ENCODE measurements around the gene RECK. TPM values are rescaled to one million over a fixed set of nuclear protein-coding genes. Genes with fewer than 3 reads are reported as not detected.
"Not testable (repeated sequence)": the region's sequence is repeated elsewhere in the genome, so short reads cannot be mapped to it uniquely, and the experiment has no call there.

Gene RECK
- polyA plus RNA-seq, 1 experiment: 112 TPM

DNA sequence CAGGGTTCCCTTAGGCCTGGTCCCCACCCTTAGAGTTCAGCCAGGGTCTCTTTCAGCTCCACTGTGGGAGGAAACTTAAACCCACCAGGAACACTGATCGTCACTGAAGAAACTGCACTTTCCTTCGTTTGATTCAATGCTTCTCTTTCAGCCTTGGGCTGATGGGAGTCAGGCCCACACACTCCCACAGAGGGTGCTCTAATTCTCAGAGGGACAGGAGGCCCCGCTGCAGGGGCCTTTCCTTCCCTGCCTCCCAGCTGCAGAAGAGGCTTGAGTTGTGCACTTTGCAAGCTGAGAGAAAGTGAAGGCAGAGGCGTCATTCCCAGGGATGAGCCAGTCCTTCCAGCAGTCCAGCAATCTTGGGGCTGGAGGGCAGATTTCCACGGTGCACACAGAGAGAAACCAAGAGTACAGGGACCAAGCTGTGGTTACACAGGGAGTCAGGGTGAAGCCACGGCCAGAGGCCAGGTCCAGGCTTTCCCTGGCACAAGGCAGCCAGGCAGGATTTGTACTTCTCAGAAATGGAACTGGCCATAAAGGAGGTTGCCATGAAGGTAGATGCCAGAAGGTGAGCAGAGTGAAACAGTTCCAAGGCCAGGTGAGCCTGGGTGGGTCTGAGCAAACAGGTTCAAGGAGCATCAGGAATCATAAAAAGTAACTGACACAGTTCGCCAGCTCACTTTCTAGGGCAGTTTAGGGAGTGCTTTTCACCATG is 89.5 kb downstream of the RECK start:
- H3K27me3 ChIP-seq (ENCODE audit: control insufficient read depth, insufficient read depth, low read length): no peaks in the 10 kb centered on the region
- H3K27ac ChIP-seq (ENCODE audit: low read depth, low read length): peak overlapping the region; percentile 21
- no peaks in the 10 kb centered on the region for H3K9me3 ChIP-seq (ENCODE audit: control insufficient read depth, insufficient read depth, low read length)
- no peak for DNase-seq (ENCODE audit: low read depth, low spot score)
- no peak for TF ChIP-seq CTCF (IDR thresholded peaks at IDR 0.05; ENCODE audit: low read depth, low read length)
- H3K4me3 ChIP-seq (ENCODE audit: low read depth, low read length): no peak overlapping the region
- POLR2A ChIA-PET: no interaction called here
- CTCF ChIA-PET: no interaction called here

DNA sequence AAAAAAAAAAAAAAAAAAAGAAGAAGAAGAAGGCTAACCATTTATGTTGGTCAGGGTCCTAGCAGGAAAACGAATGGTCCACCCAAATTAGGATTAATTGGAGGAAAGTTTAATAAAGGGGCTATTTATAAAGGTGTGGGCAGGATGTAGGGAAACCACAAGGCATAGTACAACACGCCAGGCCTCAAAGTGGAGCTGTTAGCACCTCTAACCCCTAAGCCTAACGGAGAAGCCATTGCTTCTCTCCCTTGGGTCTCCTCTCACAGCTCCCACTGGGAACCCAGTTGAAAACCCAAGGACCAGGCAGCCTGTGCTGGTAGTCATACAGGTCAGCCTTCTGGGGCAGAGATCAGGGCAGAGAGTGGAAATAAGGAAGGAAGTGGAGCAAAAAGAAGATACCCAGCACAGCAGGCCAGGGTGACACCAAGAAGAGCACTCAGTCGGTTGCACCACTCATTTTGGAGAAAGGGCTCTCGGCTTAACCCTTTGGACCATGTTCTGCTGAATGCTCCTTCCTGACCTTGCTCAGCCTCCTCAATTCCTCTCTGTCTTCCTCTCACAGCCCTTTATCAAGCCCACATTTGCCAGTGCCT is 91.0 kb downstream of the RECK start:
- Histone ChIP-seq H3K27me3 (ENCODE audit: control insufficient read depth, insufficient read depth, low read length) (no peaks in the 10 kb centered on the region), H3K4me3 (ENCODE audit: low read depth, low read length) (no peak overlapping the region), H3K27ac (ENCODE audit: low read depth, low read length) (no peak overlapping the region), H3K9me3 (ENCODE audit: control insufficient read depth, insufficient read depth, low read length) (no peaks in the 10 kb centered on the region)
- ChIA-PET POLR2A (no interaction called here), CTCF (no interaction called here)
- no peak for DNase-seq (ENCODE audit: low read depth, low spot score)
- TF ChIP-seq CTCF (IDR thresholded peaks at IDR 0.05; ENCODE audit: low read depth, low read length): no peak

DNA sequence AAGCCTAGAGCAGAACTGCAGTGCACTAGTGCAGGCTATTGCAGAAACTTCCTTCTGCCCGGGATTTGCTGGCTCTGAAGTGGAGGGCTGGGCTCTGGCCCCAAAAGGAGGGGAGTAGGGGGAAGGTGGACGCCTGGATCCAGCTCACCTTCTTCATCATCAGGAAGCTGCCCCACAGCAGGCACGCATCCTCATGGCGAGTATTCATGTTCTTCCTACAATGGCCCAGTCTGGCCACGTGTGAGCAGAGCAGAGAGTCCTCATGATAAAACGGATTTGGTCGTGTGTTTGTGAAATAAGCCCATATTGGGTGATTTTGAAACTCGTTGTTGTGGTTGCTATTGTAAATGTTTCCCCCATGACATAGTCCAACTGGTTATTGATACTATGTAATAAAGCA is 91.6 kb downstream of the RECK start:
- Histone ChIP-seq H3K9me3 (ENCODE audit: control insufficient read depth, insufficient read depth, low read length) (no peaks in the 10 kb centered on the region), H3K27me3 (ENCODE audit: control insufficient read depth, insufficient read depth, low read length) (no peaks in the 10 kb centered on the region), H3K4me3 (ENCODE audit: low read depth, low read length) (no peak overlapping the region), H3K27ac (ENCODE audit: low read depth, low read length) (no peak overlapping the region)
- no peak for TF ChIP-seq CTCF (IDR thresholded peaks at IDR 0.05; ENCODE audit: low read depth, low read length)
- no peak for DNase-seq (ENCODE audit: low read depth, low spot score)
- ChIA-PET POLR2A (no interaction called here), CTCF (no interaction called here)

GRCh38 chr9:36129139-36129538 is 92.4 kb downstream of the RECK start:
- no peak for TF ChIP-seq CTCF (IDR thresholded peaks at IDR 0.05; ENCODE audit: low read depth, low read length)
- Histone ChIP-seq H3K27me3 (ENCODE audit: control insufficient read depth, insufficient read depth, low read length) (no peaks in the 10 kb centered on the region), H3K4me3 (ENCODE audit: low read depth, low read length) (no peak overlapping the region), H3K9me3 (ENCODE audit: control insufficient read depth, insufficient read depth, low read length) (no peaks in the 10 kb centered on the region), H3K27ac (ENCODE audit: low read depth, low read length) (no peak overlapping the region)
- ChIA-PET POLR2A (no interaction called here), CTCF (no interaction called here)
- DNase-seq (ENCODE audit: low read depth, low spot score): no peak

DNA sequence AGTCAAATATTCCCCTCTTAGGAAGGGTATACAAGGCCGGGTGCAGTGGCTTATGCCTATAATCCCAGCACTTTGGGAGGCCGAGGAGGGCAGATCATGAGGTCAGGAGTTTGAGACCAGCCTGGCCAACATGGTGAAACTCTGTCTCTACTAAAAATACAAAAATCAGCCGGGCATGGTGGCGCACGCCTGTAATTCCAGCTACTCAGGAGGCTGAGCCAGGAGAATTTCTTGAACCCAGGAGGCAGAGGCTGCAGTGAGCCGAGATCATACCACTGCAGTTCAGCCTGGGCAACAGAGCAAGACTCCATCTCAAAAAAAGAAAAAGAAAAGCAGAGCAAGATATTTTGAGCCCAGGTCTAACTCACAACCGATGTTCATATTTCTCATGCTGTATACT is 95.0 kb downstream of the RECK start:
- CTCF ChIA-PET: interaction anchor here (0.6 to 1.2 kb wide), 3 partner anchors 25 to 123 kb away, joined by 3 read pairs; no protein-coding TSS in a partner anchor
- H3K27ac ChIP-seq (ENCODE audit: low read depth, low read length); H3K9me3 ChIP-seq (ENCODE audit: control insufficient read depth, insufficient read depth, low read length); DNase-seq (ENCODE audit: low read depth, low spot score); H3K4me3 ChIP-seq (ENCODE audit: low read depth, low read length); H3K27me3 ChIP-seq (ENCODE audit: control insufficient read depth, insufficient read depth, low read length): not testable (repeated sequence)
- POLR2A ChIA-PET: interaction anchor here (0.7 kb wide), 1 partner anchor 189 kb away, joined by 10 read pairs; no protein-coding TSS in a partner anchor

All from AG04450 (cell line).